ENCODE measurements around the gene C1orf210. TPM values are rescaled to one million over a fixed set of nuclear protein-coding genes. Genes with fewer than 3 reads are reported as not detected.

Gene C1orf210
- total RNA-seq, 2 donors from 2014 or later, result not detected

GRCh38 chr1:43251024-43251423 is 34.4 kb downstream of the C1orf210 start:
- no peaks in the 10 kb centered on the region for H3K9me3 Mint-ChIP-seq
- DNase-seq (ENCODE audit: low spot score in 2 of 2) (no peak), ATAC-seq (no peak)
- H3K27ac Mint-ChIP-seq, result peak overlapping the region in 1 of 2 donors; percentile 15
- no peaks in the 10 kb centered on the region for H3K36me3 Mint-ChIP-seq

DNA sequence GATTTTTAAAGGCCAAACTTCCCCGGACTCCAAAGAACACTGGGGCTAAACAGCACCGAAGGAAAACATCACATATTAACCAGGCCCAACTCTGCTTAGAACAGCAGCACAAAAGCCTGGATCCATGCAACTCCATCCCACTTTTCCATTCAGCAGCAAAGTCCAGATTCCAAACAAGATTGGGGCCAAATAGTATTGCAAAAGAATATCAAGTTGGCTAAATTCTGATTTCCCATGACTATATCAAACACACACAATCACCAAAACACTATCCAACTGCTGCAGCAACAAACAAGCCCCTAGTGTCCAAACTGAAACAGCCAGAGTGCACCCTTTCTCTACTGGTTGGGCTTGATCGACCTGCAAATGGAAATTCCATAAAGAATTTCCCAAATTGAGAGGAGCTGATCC is 35.0 kb downstream of the C1orf210 start:
- ATAC-seq, result no peak

GRCh38 chr1:43247256-43247921 is 38.0 kb downstream of the C1orf210 start:
- ATAC-seq, result no peak
- no peaks in the 10 kb centered on the region for H3K9me3 Mint-ChIP-seq
- DNase-seq (ENCODE audit: low spot score in 2 of 2), result no peak
- H3K27ac Mint-ChIP-seq, result no peak overlapping the region
- H3K36me3 Mint-ChIP-seq, result no peaks in the 10 kb centered on the region

More for the DNA sequence above, 35.0 kb downstream of the C1orf210 start:
- H3K27ac Mint-ChIP-seq, result no peak overlapping the region
- DNase-seq (ENCODE audit: low spot score in 2 of 2), result no peak
- no peaks in the 10 kb centered on the region for H3K9me3 Mint-ChIP-seq
- H3K36me3 Mint-ChIP-seq, result no peaks in the 10 kb centered on the region

GRCh38 chr1:43246466-43247213 is 38.7 kb downstream of the C1orf210 start:
- no peaks in the 10 kb centered on the region for H3K9me3 Mint-ChIP-seq
- no peak overlapping the region for H3K27ac Mint-ChIP-seq
- no peak for ATAC-seq
- no peak for DNase-seq (ENCODE audit: low spot score in 2 of 2)
- H3K36me3 Mint-ChIP-seq, result no peaks in the 10 kb centered on the region

GRCh38 chr1:43243299-43243698 is 42.1 kb downstream of the C1orf210 start:
- ATAC-seq, result no peak
- Mint-ChIP-seq H3K36me3 (no peaks in the 10 kb centered on the region), H3K9me3 (no peaks in the 10 kb centered on the region), H3K27ac (no peak overlapping the region)
- DNase-seq (ENCODE audit: low spot score in 2 of 2), result no peak

DNA sequence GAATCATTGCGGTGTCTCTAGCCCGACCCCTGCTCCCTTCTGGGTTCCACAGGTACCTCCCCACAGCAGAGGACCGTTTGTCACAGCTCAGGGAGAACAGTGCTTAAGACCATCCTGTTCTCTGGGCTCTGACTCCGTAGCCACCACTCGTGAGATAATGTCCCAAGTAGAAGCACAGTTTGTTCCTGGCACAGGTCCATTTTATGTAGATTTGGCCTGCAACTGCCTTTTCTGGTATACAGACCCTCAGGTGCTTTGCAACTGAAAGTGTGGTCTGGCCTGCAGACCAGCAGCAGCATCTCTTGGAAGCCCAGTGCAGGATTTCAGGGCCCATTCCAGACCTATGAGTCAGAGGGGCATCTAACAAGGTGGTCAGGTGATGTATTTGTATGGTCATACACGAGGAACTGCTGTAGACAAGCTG is 44.0 kb downstream of the C1orf210 start:
- no peaks in the 10 kb centered on the region for H3K9me3 Mint-ChIP-seq
- H3K36me3 Mint-ChIP-seq, result no peaks in the 10 kb centered on the region
- no peak overlapping the region for H3K27ac Mint-ChIP-seq
- no peak for DNase-seq (ENCODE audit: low spot score in 2 of 2)
- ATAC-seq, result no peak

DNA sequence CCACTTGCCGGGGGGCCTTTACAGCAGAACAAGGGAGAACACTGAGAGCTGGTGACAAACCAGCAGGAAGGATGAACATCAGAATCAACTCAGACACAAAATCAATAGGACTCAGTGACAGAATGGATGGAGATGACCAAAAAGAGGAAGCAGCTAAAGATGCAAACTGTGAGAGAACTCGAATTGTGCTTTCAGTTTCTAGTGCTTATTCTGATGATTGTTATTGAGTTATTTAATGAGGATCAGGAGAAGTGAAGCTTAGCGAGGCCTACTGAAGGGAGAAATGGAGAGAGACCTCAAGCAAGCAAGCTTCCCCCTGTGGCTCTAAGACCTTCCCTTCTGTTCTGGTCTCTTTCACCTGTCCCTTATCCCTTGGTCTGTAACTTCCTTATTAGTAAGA is 45.9 kb downstream of the C1orf210 start:
- no peaks in the 10 kb centered on the region for H3K9me3 Mint-ChIP-seq
- DNase-seq (ENCODE audit: low spot score in 2 of 2) (no peak), ATAC-seq (no peak)
- no peak overlapping the region for H3K27ac Mint-ChIP-seq
- no peaks in the 10 kb centered on the region for H3K36me3 Mint-ChIP-seq

DNA sequence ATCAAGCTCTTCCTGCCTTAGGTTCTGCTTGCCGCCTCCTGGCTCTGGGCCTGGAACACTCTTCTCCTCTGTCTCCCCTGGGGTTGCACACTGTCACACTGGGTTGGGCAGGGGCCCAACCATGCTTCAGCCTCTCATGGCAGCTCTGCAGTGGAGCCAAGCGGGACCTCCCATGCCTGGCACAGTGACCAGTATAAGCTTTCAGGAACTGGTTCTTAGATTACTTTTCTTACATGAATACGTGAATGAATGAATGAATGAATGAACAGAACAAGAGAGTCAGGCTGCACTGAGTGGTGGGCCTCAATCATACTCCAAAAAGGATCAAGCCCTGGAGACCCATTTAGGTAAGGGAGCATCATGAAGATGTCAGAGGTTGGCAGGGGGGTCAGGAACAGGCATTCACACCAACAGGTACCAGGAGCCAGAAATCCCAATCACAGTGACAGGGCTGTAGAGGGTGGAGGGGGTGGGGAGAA is 46.4 kb downstream of the C1orf210 start:
- Mint-ChIP-seq H3K36me3 (no peaks in the 10 kb centered on the region), H3K27ac (no peak overlapping the region), H3K9me3 (no peaks in the 10 kb centered on the region)
- ATAC-seq (no peak), DNase-seq (ENCODE audit: low spot score in 2 of 2) (no peak)

DNA sequence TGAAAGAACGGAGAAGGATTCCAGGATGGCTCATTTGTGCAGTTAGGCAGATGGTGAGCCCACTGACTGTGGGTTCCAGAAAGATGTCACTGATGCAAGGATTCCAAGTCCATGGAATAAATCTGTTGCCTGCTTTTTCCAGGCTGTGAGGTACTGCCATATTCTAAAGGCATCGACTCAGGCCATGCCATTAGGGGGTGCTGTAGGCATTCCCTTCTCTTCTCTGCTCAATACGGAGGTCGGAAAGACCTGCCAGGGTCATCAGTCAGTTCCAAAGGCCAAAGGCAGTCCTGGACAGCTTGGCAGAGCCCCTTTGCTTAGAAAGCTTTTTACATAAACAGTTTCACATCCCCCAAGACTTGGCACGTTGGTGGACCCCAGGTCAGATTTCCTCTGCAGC is 47.3 kb downstream of the C1orf210 start:
- Mint-ChIP-seq H3K9me3 (no peaks in the 10 kb centered on the region), H3K36me3 (no peaks in the 10 kb centered on the region), H3K27ac (no peak overlapping the region)
- ATAC-seq, result peak; percentile 52 to 65
- DNase-seq (ENCODE audit: low spot score in 2 of 2), result peak in 1 of 2 donors; percentile 47

- DNase-seq (ENCODE audit: low spot score in 2 of 2) (no peak), ATAC-seq (no peak)
- Mint-ChIP-seq H3K36me3 (no peaks in the 10 kb centered on the region), H3K9me3 (no peaks in the 10 kb centered on the region), H3K27ac (no peak overlapping the region)
Observed at GRCh38 chr1:43237121-43237520, 48.3 kb downstream of the C1orf210 start.

DNA sequence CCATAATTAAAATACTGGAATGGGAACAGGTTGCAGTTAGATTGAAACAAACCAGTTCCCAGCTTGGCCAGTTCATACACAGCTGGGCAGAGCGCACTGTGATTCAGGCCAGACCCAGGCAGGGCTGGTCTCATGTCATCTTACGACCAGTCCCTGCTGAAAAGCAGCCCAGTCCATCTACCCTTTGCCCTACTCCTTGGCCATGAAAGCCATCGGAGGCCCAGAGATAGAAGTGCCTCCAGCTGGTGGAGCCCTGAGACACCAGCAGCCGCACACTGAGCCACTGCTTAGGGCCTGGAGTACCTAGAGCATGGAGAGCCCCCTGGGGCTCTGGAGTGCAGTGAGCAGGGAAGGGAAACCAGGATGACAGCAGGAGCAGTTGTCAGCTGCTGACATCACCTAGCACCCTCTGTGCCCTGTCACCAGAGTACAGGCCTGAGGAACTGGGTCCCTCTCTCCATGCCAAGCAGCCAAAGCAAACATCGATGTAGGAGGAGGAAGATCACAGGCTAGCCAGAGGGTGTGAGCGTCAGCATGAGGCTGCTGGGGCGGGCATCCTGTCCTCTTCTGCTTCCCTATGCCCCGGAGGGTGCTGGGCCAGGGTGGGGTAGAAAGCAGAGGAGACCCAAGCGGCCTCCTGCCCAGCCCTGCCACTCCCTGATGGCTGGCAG is 49.8 kb downstream of the C1orf210 start:
- Mint-ChIP-seq H3K36me3 (no peaks in the 10 kb centered on the region), H3K9me3 (no peaks in the 10 kb centered on the region), H3K27ac (no peak overlapping the region)
- ATAC-seq, result no peak
- DNase-seq (ENCODE audit: low spot score in 2 of 2), result peak in 1 of 2 donors; percentile 26

DNA sequence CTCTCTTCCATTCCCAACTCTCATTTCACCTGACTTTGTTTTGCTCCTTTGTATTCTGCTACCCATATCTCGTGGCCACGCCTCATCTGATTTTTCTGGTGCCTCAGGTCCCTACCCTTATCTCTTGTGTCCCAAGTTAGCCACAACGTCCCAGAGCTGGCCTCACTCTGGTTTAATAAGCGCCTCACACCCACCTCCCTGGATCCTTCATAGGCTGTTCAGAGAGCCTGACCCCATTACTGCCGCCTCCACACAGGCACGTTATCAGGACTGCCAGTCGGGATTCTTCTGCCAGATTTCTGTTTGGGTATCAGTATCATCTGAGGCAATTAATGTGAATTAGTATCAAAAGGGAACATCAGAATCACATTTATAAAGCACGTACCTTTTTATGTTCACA is 50.3 kb downstream of the C1orf210 start:
- no peaks in the 10 kb centered on the region for H3K9me3 Mint-ChIP-seq
- no peaks in the 10 kb centered on the region for H3K36me3 Mint-ChIP-seq
- H3K27ac Mint-ChIP-seq, result no peak overlapping the region
- ATAC-seq (no peak), DNase-seq (ENCODE audit: low spot score in 2 of 2) (peak in 1 of 2 donors; percentile 1)

DNA sequence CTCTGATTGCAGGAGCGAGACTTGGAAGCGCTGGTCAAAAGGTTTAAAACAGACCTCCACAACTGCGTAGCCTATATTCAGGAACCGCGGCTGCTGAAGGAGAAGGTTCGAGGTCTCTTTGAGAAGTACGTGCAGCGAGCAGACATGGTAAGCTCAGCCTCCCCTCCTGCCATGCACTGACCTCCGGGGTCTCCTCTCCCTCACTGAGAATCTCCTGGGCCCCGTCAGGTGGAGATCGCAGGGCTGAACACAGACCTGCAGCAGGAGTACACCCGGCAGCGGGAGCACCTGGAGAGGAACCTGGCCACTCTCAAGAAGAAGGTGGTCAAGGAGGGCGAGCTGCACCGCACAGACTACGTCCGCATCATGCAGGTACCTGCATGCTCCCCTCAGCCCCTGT is 51.1 kb downstream of the C1orf210 start:
- DNase-seq (ENCODE audit: low spot score in 2 of 2) (peak in 1 of 2 donors; percentile 23), ATAC-seq (no peak)
- no peaks in the 10 kb centered on the region for H3K36me3 Mint-ChIP-seq
- no peaks in the 10 kb centered on the region for H3K9me3 Mint-ChIP-seq
- no peak overlapping the region for H3K27ac Mint-ChIP-seq

GRCh38 chr1:43233631-43234030 is 51.8 kb downstream of the C1orf210 start:
- Mint-ChIP-seq H3K9me3 (no peaks in the 10 kb centered on the region), H3K27ac (no peak overlapping the region), H3K36me3 (no peaks in the 10 kb centered on the region)
- peak in 1 of 2 donors; percentile 25 for DNase-seq (ENCODE audit: low spot score in 2 of 2)
- no peak for ATAC-seq

DNA sequence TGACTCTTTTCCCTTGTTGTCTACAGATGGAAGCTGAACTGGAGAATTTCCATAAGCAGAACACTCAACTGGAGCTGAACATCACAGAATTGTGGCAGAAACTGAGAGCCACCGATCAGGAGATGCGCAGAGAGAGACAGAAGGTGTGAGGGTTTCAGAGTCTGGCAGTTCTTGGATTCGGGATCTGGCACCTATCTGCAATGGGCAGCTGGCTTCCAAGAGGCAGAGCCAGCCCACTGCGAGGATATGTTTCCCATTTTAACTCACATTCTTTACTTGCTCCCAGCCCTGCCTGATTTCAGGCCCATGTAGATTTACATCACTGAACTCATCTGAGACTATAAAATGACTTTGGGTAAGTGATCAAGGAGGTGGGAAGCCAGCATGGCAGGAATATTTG is 52.9 kb downstream of the C1orf210 start:
- H3K27ac Mint-ChIP-seq, result no peak overlapping the region
- no peaks in the 10 kb centered on the region for H3K36me3 Mint-ChIP-seq
- no peak for ATAC-seq
- H3K9me3 Mint-ChIP-seq, result no peaks in the 10 kb centered on the region
- DNase-seq (ENCODE audit: low spot score in 2 of 2), result peak in 1 of 2 donors; percentile 25

- no peaks in the 10 kb centered on the region for H3K36me3 Mint-ChIP-seq
- H3K9me3 Mint-ChIP-seq, result no peaks in the 10 kb centered on the region
- ATAC-seq (no peak), DNase-seq (ENCODE audit: low spot score in 2 of 2) (no peak)
- no peak overlapping the region for H3K27ac Mint-ChIP-seq
Observed at GRCh38 chr1:43232074-43232473, 53.3 kb downstream of the C1orf210 start.

Measured in activated naive CD4-positive, alpha-beta T cell treated with anti-CD3 and anti-CD28 coated beads, Interleukin-2, amount 50 U/mL, for 72 hours (primary cell).